DOHH2 (cell line): ENCODE measurements around the gene ZCCHC17.

Experiments
- H3F3A ChIP-seq: fragments of 200-600 bp; sonication (generic), shearing (Covaris generic); 2 replicates; pipeline ENCODE4 v1.6.0; 2016; ENCODE audit warnings: antibody characterized with exemption, mild to moderate bottlenecking; ENCODE audit not compliant: control insufficient read depth, insufficient read depth
- H3K27ac ChIP-seq: fragments of 200-600 bp; sonication (generic); 2 replicates; pipeline ENCODE4 v1.5.1; 2014; ENCODE audit warnings: low read depth, mild to moderate bottlenecking, low read length, moderate library complexity
- H3K27me3 ChIP-seq: fragments of 200-600 bp; sonication (generic); 2 replicates; pipeline ENCODE4 v1.6.1; 2014; ENCODE audit warnings: mild to moderate bottlenecking, low read length, mixed read lengths; ENCODE audit not compliant: control insufficient read depth
- H3K36me3 ChIP-seq: fragments of 200-600 bp; sonication (generic); 2 replicates; pipeline ENCODE4 v1.6.1; 2014; ENCODE audit warnings: mild to moderate bottlenecking, low read length, moderate library complexity, mixed read lengths; ENCODE audit not compliant: control insufficient read depth
- H3K4me1 ChIP-seq: fragments of 200-600 bp; sonication (generic); 2 replicates; pipeline ENCODE4 v1.6.1; 2014; ENCODE audit warnings: mild to moderate bottlenecking, low read length, mixed read lengths; ENCODE audit not compliant: control insufficient read depth
- H3K4me2 ChIP-seq: fragments of 200-600 bp; sonication (generic); 2 replicates; pipeline ENCODE4 v1.6.0; 2014; ENCODE audit warnings: mild to moderate bottlenecking, low read length, moderate library complexity
- H3K4me3 ChIP-seq: fragments of 200-600 bp; sonication (generic); 2 replicates; pipeline ENCODE4 v1.5.1; 2014; ENCODE audit warnings: mild to moderate bottlenecking, low read length, mixed read lengths
- H3K79me2 ChIP-seq: fragments of 200-600 bp; sonication (generic); 2 replicates; pipeline ENCODE4 v1.6.1; 2014; ENCODE audit warnings: mild to moderate bottlenecking, low read length, mixed read lengths; ENCODE audit not compliant: control insufficient read depth
- H3K9me2 ChIP-seq: fragments of 200-600 bp; sonication (generic); replicated peaks from 2 replicates; pipeline ENCODE4 v1.6.1; 2014; ENCODE audit warnings: mild to moderate bottlenecking, low read length, mixed read lengths; ENCODE audit not compliant: control insufficient read depth
- H3K9me3 ChIP-seq: fragments of 200-600 bp; sonication (generic); 2 replicates; pipeline ENCODE4 v1.6.1; 2014; ENCODE audit warnings: antibody characterized with exemption, low read length, mixed read lengths; ENCODE audit not compliant: control insufficient read depth, insufficient read depth
- H4K20me1 ChIP-seq: fragments of 200-600 bp; sonication (generic); 2 replicates; pipeline ENCODE4 v1.6.0; 2014; ENCODE audit warnings: low read depth, mild to moderate bottlenecking, antibody characterized with exemption, low read length, moderate library complexity; ENCODE audit not compliant: control insufficient read depth, insufficient read depth
- CTCF ChIP-seq: fragments of 200-600 bp; sonication (generic); IDR thresholded peaks from one replicate; pipeline ENCODE4 v1.5.1; 2014; ENCODE audit warnings: antibody characterized with exemption, mild to moderate bottlenecking, low read depth, low read length; ENCODE audit not compliant: poor library complexity, severe bottlenecking
- EZH2phosphoT487 ChIP-seq: fragments of 200-600 bp; sonication (generic); IDR thresholded peaks from 2 replicates; pipeline ENCODE4 v1.6.1; 2017; ENCODE audit warnings: borderline replicate concordance, mild to moderate bottlenecking, antibody characterized with exemption, low read length, moderate library complexity, mixed read lengths

ZCCHC17 gene

GRCh38 chr1:31263408-31263807 lies 33.4 kb upstream of the ZCCHC17 start:
- Histone ChIP-seq H3K27me3 (no peaks in the 10 kb centered on the region), H3K79me2 (no peaks in the 10 kb centered on the region), H3K4me2 (no peak overlapping the region), H3K4me3 (no peak overlapping the region), H3K4me1 (no peaks in the 10 kb centered on the region), H3K9me3 (no peaks in the 10 kb centered on the region), H3F3A (no peaks in the 10 kb centered on the region), H4K20me1 (no peaks in the 10 kb centered on the region), H3K9me2 (no peaks in the 10 kb centered on the region), H3K27ac (no peak overlapping the region), H3K36me3 (peaks cover 82% of the 10 kb centered on the region)
- TF ChIP-seq EZH2phosphoT487 (no peak), CTCF (no peak)

DNA sequence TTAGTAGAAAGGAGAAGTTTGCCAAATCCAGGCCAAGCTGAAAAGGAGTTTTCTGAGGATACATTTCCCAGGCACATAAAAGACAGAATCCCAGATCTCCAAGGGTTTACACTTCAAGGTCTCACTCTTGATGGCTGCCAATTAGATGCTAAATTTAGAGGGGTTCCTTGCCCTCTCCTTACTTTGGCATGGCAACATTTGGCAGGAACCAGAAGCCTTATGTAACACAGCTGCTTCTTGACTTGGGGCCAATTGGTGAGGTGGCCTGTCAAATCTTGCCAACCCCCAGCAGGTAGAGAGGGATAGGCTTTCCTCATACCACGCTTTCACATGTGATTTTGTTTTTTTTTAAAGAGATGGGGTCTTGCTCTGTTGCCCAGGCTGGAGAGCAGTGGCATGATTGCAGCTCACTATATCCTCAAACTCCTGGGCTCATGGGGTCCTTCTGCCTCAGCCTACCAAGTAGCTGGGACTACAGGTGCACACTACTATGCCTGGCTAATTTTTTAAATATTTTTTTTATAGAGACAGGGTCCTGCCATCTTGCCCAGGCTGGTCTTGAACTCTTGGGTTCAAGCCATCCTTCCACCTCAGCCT lies 31.9 kb upstream of the ZCCHC17 start:
- no peak overlapping the region for H3K4me2 ChIP-seq
- H3K4me3 ChIP-seq = no peak overlapping the region
- H3K36me3 ChIP-seq = peaks cover 84% of the 10 kb centered on the region
- TF ChIP-seq EZH2phosphoT487 (no peak), CTCF (no peak)
- H3K9me2 ChIP-seq = no peaks in the 10 kb centered on the region
- no peaks in the 10 kb centered on the region for H3K27me3 ChIP-seq
- no peaks in the 10 kb centered on the region for H4K20me1 ChIP-seq
- no peak overlapping the region for H3K27ac ChIP-seq
- H3F3A ChIP-seq = no peaks in the 10 kb centered on the region
- no peaks in the 10 kb centered on the region for H3K9me3 ChIP-seq
- H3K4me1 ChIP-seq = no peaks in the 10 kb centered on the region
- no peaks in the 10 kb centered on the region for H3K79me2 ChIP-seq

- Histone ChIP-seq H3K27me3 (no peaks in the 10 kb centered on the region), H3K79me2 (no peaks in the 10 kb centered on the region; the same call in 1 of the 2 replicates), H3K4me3 (no peak overlapping the region), H3K9me2 (no peaks in the 10 kb centered on the region), H3F3A (no peaks in the 10 kb centered on the region), H3K4me2 (no peak overlapping the region), H3K36me3 (peaks cover 92% of the 10 kb centered on the region), H3K27ac (no peak overlapping the region), H3K9me3 (no peaks in the 10 kb centered on the region), H3K4me1 (no peaks in the 10 kb centered on the region), H4K20me1 (no peaks in the 10 kb centered on the region)
- TF ChIP-seq EZH2phosphoT487 (no peak), CTCF (no peak)
Observed at GRCh38 chr1:31266547-31266946, 30.3 kb upstream of the ZCCHC17 start.
